Measurements from ENCODE around the gene FAM216B.
A peak's percentile ranks its signal among the peaks of the same experiment; 100 is the strongest.

The FAM216B gene

GRCh38 chr13:42796747-42797356 lies 15.5 kb downstream of the FAM216B start:
- DNase-seq (ENCODE audit: low spot score), result no peak
- TF ChIP-seq, protein P1, sequence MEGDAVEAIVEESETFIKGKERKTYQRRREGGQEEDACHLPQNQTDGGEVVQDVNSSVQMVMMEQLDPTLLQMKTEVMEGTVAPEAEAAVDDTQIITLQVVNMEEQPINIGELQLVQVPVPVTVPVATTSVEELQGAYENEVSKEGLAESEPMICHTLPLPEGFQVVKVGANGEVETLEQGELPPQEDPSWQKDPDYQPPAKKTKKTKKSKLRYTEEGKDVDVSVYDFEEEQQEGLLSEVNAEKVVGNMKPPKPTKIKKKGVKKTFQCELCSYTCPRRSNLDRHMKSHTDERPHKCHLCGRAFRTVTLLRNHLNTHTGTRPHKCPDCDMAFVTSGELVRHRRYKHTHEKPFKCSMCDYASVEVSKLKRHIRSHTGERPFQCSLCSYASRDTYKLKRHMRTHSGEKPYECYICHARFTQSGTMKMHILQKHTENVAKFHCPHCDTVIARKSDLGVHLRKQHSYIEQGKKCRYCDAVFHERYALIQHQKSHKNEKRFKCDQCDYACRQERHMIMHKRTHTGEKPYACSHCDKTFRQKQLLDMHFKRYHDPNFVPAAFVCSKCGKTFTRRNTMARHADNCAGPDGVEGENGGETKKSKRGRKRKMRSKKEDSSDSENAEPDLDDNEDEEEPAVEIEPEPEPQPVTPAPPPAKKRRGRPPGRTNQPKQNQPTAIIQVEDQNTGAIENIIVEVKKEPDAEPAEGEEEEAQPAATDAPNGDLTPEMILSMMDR (IDR thresholded peaks at IDR 0.05; ENCODE audit: extremely low read depth, missing control alignments), result no peak

DNA sequence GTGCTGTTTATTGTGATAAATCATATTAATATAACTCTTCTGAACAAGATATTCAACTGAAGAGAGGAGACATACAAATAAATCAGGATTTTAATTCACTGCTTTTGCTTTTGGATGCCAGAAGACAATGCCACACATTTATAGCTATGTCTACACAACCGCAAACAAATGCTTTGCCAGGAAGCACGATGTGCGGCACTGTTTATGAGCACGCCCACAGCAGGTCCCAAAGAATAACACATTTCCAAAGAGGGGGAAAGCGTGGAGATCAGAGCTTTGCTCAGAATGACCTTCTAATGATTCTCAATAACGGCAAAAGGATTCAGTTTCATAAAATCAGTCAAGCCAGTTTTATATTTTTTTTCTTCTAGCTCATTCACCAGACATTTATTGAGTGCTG lies 16.7 kb downstream of the FAM216B start:
- DNase-seq (ENCODE audit: low spot score), result no peak
- TF ChIP-seq, protein P1 (IDR thresholded peaks at IDR 0.05; ENCODE audit: extremely low read depth, missing control alignments), result no peak

DNA sequence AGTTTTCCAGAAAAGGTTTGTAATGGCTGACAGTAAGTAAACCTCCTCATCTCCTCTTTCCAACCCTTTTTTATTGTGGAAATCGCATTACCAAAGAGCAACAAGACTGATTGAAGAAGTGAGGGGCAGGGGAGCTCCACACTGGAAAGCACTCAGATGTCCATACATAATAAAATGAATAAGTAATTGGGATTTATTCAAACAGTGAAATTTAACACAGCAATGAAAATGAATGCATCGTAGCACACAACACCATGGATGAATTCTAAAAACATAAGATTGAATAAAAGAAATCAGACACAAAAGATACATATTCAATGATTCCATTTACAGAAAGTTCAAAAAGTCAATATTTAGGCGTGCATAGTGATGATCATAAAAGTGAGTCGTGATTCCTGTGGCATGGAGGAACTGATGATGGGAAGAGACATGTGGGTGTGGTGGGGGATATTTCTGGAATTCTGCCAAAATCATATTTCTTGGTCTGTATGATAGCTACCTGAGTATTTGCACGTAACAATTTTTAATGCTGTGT lies 18.8 kb downstream of the FAM216B start:
- TF ChIP-seq, protein P1 (IDR thresholded peaks at IDR 0.05; ENCODE audit: extremely low read depth, missing control alignments), result no peak
- no peak for DNase-seq (ENCODE audit: low spot score)

GRCh38 chr13:42803563-42804204 lies 22.3 kb downstream of the FAM216B start:
- TF ChIP-seq, protein P1 (IDR thresholded peaks at IDR 0.05; ENCODE audit: extremely low read depth, missing control alignments), result no peak
- no peak for DNase-seq (ENCODE audit: low spot score)

DNA sequence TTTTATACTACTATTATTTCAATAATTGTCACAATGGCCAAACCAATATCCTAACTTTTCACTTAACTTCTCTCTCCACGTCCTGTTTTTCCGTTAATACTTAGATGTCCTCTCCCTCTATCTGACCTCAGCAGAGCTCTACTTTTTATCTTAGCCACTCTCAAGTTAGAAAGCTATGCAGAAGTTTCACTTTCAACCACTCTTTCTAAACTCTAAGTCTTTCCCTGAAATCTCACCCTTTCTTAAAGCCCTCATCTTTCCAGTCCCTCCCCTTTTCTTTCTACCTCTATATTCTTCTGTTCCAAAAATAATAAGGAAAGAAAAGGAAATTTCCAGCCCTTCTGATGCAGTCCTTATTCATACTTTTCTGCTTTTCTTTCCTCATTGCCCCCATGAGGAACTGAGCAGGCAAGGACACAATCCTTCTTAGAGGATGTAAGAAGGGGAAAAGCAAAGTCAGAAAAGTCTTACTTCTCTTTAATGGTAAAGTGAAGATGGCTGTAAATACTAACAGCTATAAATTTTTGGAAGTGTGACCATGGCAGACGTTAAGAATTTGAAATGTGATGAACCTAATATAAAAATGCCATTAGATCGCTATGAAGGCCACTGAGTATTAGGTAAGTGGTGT lies 23.0 kb downstream of the FAM216B start:
- peak; percentile 25 for DNase-seq (ENCODE audit: low spot score)
- TF ChIP-seq, protein P1 (IDR thresholded peaks at IDR 0.05; ENCODE audit: extremely low read depth, missing control alignments), result no peak

GRCh38 chr13:42807241-42807640 lies 25.9 kb downstream of the FAM216B start:
- DNase-seq (ENCODE audit: low spot score), result no peak

More at GRCh38 chr13:42807241-42807640, 25.9 kb downstream of the FAM216B start:
- TF ChIP-seq, protein P1 (IDR thresholded peaks at IDR 0.05; ENCODE audit: extremely low read depth, missing control alignments), result no peak

All from GM20000 (cell line).